ENCODE results near the gene GPR78. TPM values are rescaled to one million over a fixed set of nuclear protein-coding genes. Genes with fewer than 3 reads are reported as not detected.

The GPR78 gene
- total RNA-seq, 1 donor from 2014 or later, result not detected

- ATAC-seq (ENCODE audit: low read depth), result no peak
- intact Hi-C loops (cut with micrococcal nuclease), result no loop called here
- peaks cover 7% of the 10 kb centered on the region for H3K9me3 Mint-ChIP-seq
Observed at GRCh38 chr4:8536467-8536866, 43.7 kb upstream of the GPR78 start.

GRCh38 chr4:8537041-8537461, 43.1 kb upstream of the GPR78 start:
- no peaks in the 10 kb centered on the region for H3K27me3 Mint-ChIP-seq
- ATAC-seq (ENCODE audit: low read depth), result no peak
- ChIA-PET POLR2A (no interaction called here), CTCF (no interaction called here)
- intact Hi-C loops (cut with micrococcal nuclease), result no loop called here
- no peaks in the 10 kb centered on the region for H3K36me3 Mint-ChIP-seq (ENCODE audit: low read depth)
- no peak overlapping the region for H3K27ac Mint-ChIP-seq
- TF ChIP-seq, protein P1, sequence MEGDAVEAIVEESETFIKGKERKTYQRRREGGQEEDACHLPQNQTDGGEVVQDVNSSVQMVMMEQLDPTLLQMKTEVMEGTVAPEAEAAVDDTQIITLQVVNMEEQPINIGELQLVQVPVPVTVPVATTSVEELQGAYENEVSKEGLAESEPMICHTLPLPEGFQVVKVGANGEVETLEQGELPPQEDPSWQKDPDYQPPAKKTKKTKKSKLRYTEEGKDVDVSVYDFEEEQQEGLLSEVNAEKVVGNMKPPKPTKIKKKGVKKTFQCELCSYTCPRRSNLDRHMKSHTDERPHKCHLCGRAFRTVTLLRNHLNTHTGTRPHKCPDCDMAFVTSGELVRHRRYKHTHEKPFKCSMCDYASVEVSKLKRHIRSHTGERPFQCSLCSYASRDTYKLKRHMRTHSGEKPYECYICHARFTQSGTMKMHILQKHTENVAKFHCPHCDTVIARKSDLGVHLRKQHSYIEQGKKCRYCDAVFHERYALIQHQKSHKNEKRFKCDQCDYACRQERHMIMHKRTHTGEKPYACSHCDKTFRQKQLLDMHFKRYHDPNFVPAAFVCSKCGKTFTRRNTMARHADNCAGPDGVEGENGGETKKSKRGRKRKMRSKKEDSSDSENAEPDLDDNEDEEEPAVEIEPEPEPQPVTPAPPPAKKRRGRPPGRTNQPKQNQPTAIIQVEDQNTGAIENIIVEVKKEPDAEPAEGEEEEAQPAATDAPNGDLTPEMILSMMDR (IDR thresholded peaks at IDR 0.05), result no peak
- H3K4me1 Mint-ChIP-seq, result no peaks in the 10 kb centered on the region
- peaks cover 7% of the 10 kb centered on the region for H3K9me3 Mint-ChIP-seq
- DNase-seq, result no peak
- no peak overlapping the region for H3K4me3 Mint-ChIP-seq

More at GRCh38 chr4:8536467-8536866, 43.7 kb upstream of the GPR78 start:
- no peak overlapping the region for H3K4me3 Mint-ChIP-seq
- H3K27ac Mint-ChIP-seq, result no peak overlapping the region
- H3K27me3 Mint-ChIP-seq, result no peaks in the 10 kb centered on the region
- TF ChIP-seq, protein P1 (IDR thresholded peaks at IDR 0.05), result no peak
- H3K36me3 Mint-ChIP-seq (ENCODE audit: low read depth), result no peaks in the 10 kb centered on the region
- CTCF ChIA-PET, result no interaction called here
- POLR2A ChIA-PET, result no interaction called here
- H3K4me1 Mint-ChIP-seq, result no peaks in the 10 kb centered on the region
- DNase-seq, result no peak

DNA sequence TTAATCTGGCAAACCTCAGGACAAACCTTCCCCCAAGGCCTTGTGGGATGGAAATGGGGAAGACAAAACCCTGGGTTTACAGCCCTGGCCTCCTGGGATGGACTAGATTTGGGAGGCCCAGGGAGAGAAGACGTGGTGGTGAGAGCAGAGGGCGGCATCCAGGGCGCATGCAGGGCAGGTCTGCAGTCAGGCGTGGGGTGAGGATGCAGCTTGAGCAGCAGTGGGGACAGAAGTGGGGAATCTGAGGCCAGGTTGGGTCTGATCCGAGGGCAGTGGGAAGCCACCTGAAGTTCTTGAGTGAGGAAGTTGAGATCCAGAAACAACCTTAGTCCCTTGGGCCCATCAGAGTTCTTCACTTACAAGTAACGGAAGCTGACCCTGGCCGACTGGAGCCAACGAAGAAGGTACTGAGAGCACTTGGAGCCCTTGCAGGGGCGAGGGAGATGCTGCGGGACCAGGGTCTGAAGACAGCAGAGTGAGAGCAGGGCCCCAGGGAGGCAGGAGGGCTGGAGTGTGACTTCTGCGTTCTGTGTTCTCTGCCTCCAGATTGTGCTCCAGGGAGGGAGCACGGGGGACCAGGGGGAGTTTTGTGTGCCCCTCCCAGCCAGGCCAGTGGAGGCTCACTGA, 42.0 kb upstream of the GPR78 start:
- POLR2A ChIA-PET, result no interaction called here
- H3K27me3 Mint-ChIP-seq, result no peaks in the 10 kb centered on the region
- TF ChIP-seq, protein P1 (IDR thresholded peaks at IDR 0.05), result no peak
- CTCF ChIA-PET, result no interaction called here
- H3K9me3 Mint-ChIP-seq, result peaks cover 7% of the 10 kb centered on the region
- ATAC-seq (ENCODE audit: low read depth), result no peak
- H3K36me3 Mint-ChIP-seq (ENCODE audit: low read depth), result no peaks in the 10 kb centered on the region
- intact Hi-C loops (cut with micrococcal nuclease), result no loop called here
- H3K4me1 Mint-ChIP-seq, result no peaks in the 10 kb centered on the region
- no peak overlapping the region for H3K4me3 Mint-ChIP-seq
- H3K27ac Mint-ChIP-seq, result no peak overlapping the region
- no peak for DNase-seq

DNA sequence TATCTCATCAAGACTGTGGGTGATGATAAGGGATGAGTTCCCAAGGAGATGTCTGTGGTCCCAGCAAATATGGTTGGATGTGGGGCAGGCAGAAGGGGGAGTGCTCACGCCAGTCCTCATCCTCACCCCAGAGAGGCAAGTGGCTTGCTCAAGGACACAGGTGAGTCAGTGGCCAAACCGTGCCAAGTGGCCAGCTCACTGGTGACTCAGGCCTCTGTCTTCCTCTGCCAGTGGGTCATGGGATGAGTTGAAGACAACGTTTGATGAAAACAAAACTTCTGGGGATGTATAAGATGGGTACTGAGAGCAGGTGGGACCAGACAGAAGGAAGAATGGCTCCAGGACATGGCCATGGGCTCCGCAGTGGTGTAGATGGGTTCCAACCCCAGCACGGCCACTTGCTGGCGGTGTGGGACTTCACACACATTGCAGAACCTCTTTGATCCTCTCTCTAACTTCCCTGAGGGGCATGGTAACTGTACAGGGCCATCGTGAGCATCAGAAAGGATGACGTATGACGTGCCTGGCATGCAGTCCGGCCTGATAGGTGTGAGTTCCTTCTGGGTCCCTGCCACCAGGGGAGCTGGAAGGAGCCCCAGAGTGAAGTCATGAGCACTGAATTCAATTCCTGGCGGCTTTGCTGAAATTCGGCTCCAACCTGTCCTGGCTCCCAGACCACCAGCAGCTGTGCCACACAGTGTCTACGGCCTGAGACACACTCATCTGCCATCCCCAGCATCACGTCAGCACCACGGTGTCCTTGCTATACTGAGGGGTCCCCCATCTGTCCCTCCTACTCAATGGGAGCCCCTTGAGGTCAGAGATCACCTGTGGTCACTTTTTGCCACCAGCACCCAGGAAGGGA, 41.3 kb upstream of the GPR78 start:
- Mint-ChIP-seq H3K27ac (no peak overlapping the region), H3K9me3 (peaks cover 7% of the 10 kb centered on the region), H3K27me3 (no peaks in the 10 kb centered on the region), H3K4me1 (no peaks in the 10 kb centered on the region), H3K4me3 (no peak overlapping the region), H3K36me3 (ENCODE audit: low read depth) (no peaks in the 10 kb centered on the region)
- no peak for ATAC-seq (ENCODE audit: low read depth)
- ChIA-PET CTCF (no interaction called here), POLR2A (no interaction called here)
- TF ChIP-seq, protein P1 (IDR thresholded peaks at IDR 0.05), result no peak
- intact Hi-C loops (cut with micrococcal nuclease), result no loop called here
- no peak for DNase-seq

DNA sequence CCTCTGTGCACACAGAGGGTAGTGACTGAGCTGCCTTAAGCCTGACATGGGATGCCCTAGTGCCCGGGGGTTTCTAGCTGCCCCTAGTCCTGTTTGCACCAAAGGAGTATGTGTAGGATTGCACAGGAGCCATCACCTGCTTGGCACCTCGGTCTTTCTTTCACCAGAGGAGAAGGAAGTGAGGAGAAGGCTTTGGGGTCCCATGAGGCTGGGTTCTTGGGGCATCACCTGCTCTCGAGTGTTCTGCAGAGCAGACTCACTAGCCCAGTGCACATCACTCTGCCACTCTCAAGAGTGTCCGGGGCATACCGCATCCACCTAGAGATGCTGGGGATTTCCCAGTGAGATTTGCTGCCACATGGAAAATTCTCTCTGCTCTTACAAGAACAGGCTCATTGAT, 40.5 kb upstream of the GPR78 start:
- ChIA-PET POLR2A (no interaction called here), CTCF (no interaction called here)
- no peak overlapping the region for H3K4me3 Mint-ChIP-seq
- no peak overlapping the region for H3K27ac Mint-ChIP-seq
- peaks cover 2% of the 10 kb centered on the region for H3K9me3 Mint-ChIP-seq
- intact Hi-C loops (cut with micrococcal nuclease), result no loop called here
- DNase-seq (no peak), ATAC-seq (ENCODE audit: low read depth) (no peak)
- no peaks in the 10 kb centered on the region for H3K27me3 Mint-ChIP-seq
- no peaks in the 10 kb centered on the region for H3K4me1 Mint-ChIP-seq
- TF ChIP-seq, protein P1 (IDR thresholded peaks at IDR 0.05), result no peak
- H3K36me3 Mint-ChIP-seq (ENCODE audit: low read depth), result no peaks in the 10 kb centered on the region

Measured in activated B cell treated with CpG ODN at 0.5 μM for 24 hours (primary cell).